Activated CD4-positive, alpha-beta memory T cell treated with anti-CD3 and anti-CD28 coated beads, Interleukin-2, amount 10 ng/mL, durations not matched to agents 7 days and 5 days (primary cell): ENCODE results near the gene BLID. TPM values are rescaled to one million over a fixed set of nuclear protein-coding genes. Genes with fewer than 3 reads are reported as not detected.

ENCODE experiments used
- CTCF ChIA-PET: fragments of 350-600 bp; sonication (Branson Sonifier 250); formaldehyde crosslinking; loops from one replicate; lab custom pipeline; 2021; ENCODE audit warnings: antibody characterized with exemption, inconsistent platforms; lab: Charles Lee
- POLR2A ChIA-PET: fragments of 350-600 bp; sonication (Branson Sonifier 250); formaldehyde crosslinking; loops from one replicate; lab custom pipeline; 2021; ENCODE audit warnings: antibody characterized with exemption; lab: Charles Lee
- DNase-seq: peaks from one replicate; pipeline ENCODE4 v3.0.0-alpha.2; 2020
- H3K27ac Mint-ChIP-seq: one replicate; pipeline ENCODE4 v1.8.0; 2021; ENCODE audit warnings: mild to moderate bottlenecking, mixed read lengths
- H3K27me3 Mint-ChIP-seq: one replicate; pipeline ENCODE4 v1.8.0; 2021; ENCODE audit warnings: mixed read lengths
- H3K36me3 Mint-ChIP-seq: one replicate; pipeline ENCODE4 v1.8.0; 2021; ENCODE audit warnings: low read depth, mixed read lengths
- H3K4me1 Mint-ChIP-seq: one replicate; pipeline ENCODE4 v1.8.0; 2021; ENCODE audit warnings: mixed read lengths
- H3K4me3 Mint-ChIP-seq: one replicate; pipeline ENCODE4 v1.8.0; 2021; ENCODE audit warnings: mild to moderate bottlenecking, mixed read lengths
- H3K9me3 Mint-ChIP-seq: one replicate; pipeline ENCODE4 v1.8.0; 2021; ENCODE audit warnings: mixed read lengths
- total RNA-seq, 2 experiments: library from RNA; stranded (reverse); gene quantifications; one replicate each; pipeline ENCODE4 v1.2.3, GENCODE V29; 2021

BLID gene
- total RNA-seq, 2 experiments from 2014 or later, result not detected

DNA sequence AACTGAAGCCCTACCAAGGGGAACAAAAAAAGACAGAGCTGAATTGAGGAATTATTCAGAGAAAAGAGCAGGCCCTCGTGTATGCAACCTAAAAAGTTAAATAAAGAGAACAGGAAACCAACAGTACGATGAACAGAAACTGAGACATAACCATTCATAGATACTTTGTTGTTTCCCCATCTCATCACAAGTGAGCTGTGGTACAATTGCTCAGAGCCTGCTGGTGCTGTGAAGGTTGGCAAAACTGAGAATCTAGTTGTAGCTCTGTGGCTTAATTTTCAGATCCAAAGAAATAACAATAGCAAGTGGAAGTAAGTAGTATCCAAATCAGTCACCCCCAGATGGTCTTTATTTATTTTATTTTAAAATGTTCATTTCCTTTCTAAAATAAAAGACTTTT is 37.7 kb upstream of the BLID start:
- H3K9me3 Mint-ChIP-seq, result no peaks in the 10 kb centered on the region
- CTCF ChIA-PET, result interaction anchor here (0.7 kb wide), 2 partner anchors 15 to 26 kb away, joined by 4 to 5 read pairs; no protein-coding TSS in a partner anchor
- no peaks in the 10 kb centered on the region for H3K27me3 Mint-ChIP-seq
- no peaks in the 10 kb centered on the region for H3K36me3 Mint-ChIP-seq
- DNase-seq, result no peak
- H3K4me1 Mint-ChIP-seq, result peaks cover 1% of the 10 kb centered on the region
- POLR2A ChIA-PET, result no interaction called here
- H3K27ac Mint-ChIP-seq, result no peak overlapping the region
- no peak overlapping the region for H3K4me3 Mint-ChIP-seq

DNA sequence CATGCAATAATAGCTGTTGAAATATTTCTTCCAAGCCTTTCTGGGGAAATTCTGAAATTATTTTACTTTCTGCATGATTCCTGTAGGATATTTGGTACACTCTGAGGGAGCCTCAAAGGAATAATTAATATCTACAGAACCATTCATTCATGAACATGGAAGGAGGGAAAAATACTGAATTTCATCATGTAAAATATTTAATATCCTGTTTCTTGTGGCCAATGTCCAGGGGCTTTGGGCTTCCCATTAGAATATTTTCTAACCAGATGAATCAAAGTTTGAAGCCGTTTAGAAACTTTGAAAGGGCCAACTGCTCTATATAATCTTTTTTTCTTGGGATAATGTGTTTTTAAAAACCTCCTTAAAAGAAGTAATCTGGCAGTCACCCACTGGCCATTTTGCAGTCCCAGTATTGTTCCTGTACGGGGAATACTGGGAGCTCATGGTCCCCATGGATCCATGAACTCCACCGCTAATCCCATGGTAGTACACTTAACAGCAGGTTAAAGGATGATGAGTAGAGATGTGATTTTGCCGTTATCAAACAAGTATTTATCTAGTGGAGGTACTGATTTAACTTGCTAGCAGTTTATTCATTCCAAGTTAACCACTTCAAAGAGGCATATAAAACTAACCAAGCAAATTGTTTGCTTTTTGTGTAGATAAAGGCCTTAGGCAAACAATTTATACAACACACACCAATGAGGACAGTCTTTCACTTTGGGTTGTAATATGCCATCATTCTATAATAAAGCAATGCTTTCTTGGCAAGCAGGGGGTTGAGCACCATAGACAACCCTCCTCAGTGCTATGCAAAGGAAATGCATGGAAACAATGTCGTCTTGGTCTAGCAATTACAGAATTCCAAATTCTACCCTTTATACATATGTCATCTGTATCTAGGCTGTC is 34.5 kb upstream of the BLID start:
- no peak for DNase-seq
- Mint-ChIP-seq H3K4me1 (no peaks in the 10 kb centered on the region), H3K4me3 (no peak overlapping the region), H3K36me3 (no peaks in the 10 kb centered on the region), H3K27ac (no peak overlapping the region), H3K27me3 (no peaks in the 10 kb centered on the region), H3K9me3 (no peaks in the 10 kb centered on the region)
- CTCF ChIA-PET, result no interaction called here
- POLR2A ChIA-PET, result no interaction called here

GRCh38 chr11:122149202-122149601 is 33.2 kb upstream of the BLID start:
- H3K36me3 Mint-ChIP-seq, result no peaks in the 10 kb centered on the region
- POLR2A ChIA-PET, result no interaction called here
- no peak overlapping the region for H3K4me3 Mint-ChIP-seq
- H3K9me3 Mint-ChIP-seq, result no peaks in the 10 kb centered on the region
- no peak overlapping the region for H3K27ac Mint-ChIP-seq
- no peak for DNase-seq
- H3K27me3 Mint-ChIP-seq, result no peaks in the 10 kb centered on the region
- CTCF ChIA-PET, result no interaction called here
- no peaks in the 10 kb centered on the region for H3K4me1 Mint-ChIP-seq

- Mint-ChIP-seq H3K9me3 (no peaks in the 10 kb centered on the region), H3K27me3 (no peaks in the 10 kb centered on the region), H3K4me3 (no peak overlapping the region), H3K4me1 (no peaks in the 10 kb centered on the region), H3K27ac (no peak overlapping the region), H3K36me3 (no peaks in the 10 kb centered on the region)
- ChIA-PET CTCF (no interaction called here), POLR2A (no interaction called here)
- no peak for DNase-seq
Observed at GRCh38 chr11:122146475-122146874, 30.5 kb upstream of the BLID start.

GRCh38 chr11:122145715-122146274 is 29.8 kb upstream of the BLID start:
- Mint-ChIP-seq H3K4me1 (no peaks in the 10 kb centered on the region), H3K4me3 (no peak overlapping the region), H3K27me3 (no peaks in the 10 kb centered on the region), H3K27ac (no peak overlapping the region), H3K36me3 (no peaks in the 10 kb centered on the region), H3K9me3 (no peaks in the 10 kb centered on the region)
- no peak for DNase-seq
- ChIA-PET POLR2A (no interaction called here), CTCF (no interaction called here)

DNA sequence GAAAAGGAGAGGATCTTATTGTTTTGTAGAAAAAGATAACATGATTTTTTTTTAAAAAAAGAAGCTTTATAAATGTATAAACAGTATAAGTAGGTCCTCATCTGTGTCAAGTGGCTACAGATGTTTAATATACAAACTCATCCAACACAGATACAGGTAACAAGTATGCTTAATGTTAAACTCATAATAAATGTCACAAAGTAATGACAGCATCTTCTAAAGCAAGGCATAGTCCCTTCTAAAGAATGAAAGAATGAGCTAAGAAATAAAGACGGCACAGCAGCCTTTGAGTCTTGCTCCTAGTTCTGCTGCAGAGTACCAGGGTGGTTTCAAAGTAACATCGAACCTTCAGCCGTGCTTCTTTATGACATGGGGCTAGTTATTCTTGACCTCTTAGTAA is 28.7 kb upstream of the BLID start:
- H3K27ac Mint-ChIP-seq, result no peak overlapping the region
- no peaks in the 10 kb centered on the region for H3K36me3 Mint-ChIP-seq
- H3K4me3 Mint-ChIP-seq, result no peak overlapping the region
- POLR2A ChIA-PET, result no interaction called here
- no peak for DNase-seq
- CTCF ChIA-PET, result no interaction called here
- no peaks in the 10 kb centered on the region for H3K9me3 Mint-ChIP-seq
- no peaks in the 10 kb centered on the region for H3K27me3 Mint-ChIP-seq
- H3K4me1 Mint-ChIP-seq, result no peaks in the 10 kb centered on the region

- POLR2A ChIA-PET, result no interaction called here
- no peak for DNase-seq
- Mint-ChIP-seq H3K4me3 (no peak overlapping the region), H3K27ac (no peak overlapping the region), H3K27me3 (no peaks in the 10 kb centered on the region), H3K36me3 (no peaks in the 10 kb centered on the region), H3K4me1 (no peaks in the 10 kb centered on the region), H3K9me3 (no peaks in the 10 kb centered on the region)
- CTCF ChIA-PET, result no interaction called here
Observed at GRCh38 chr11:122141725-122142124, 25.7 kb upstream of the BLID start.

DNA sequence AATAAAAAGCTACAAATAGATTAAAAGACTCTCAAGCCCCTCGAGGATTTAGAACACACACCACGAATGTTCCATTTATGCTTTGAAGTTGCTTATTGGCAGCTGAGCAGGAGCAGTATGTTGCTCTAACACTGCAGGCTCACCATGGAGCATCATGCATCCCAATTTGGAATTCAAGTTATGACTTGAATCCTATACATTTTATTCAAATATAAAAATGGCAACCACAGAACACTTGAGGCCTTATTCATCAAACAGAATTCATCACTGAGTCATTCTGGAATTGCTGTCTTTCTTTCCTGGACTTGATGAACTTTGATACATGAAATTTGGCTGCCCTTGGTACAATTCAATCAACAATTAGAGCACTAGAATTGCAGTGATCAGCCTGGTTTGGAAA is 24.5 kb upstream of the BLID start:
- Mint-ChIP-seq H3K4me1 (no peaks in the 10 kb centered on the region), H3K4me3 (no peak overlapping the region), H3K27me3 (no peaks in the 10 kb centered on the region), H3K9me3 (no peaks in the 10 kb centered on the region), H3K27ac (no peak overlapping the region), H3K36me3 (no peaks in the 10 kb centered on the region)
- DNase-seq, result no peak
- POLR2A ChIA-PET, result no interaction called here
- CTCF ChIA-PET, result no interaction called here

GRCh38 chr11:122139595-122139866 is 23.5 kb upstream of the BLID start:
- ChIA-PET POLR2A (no interaction called here), CTCF (no interaction called here)
- no peak for DNase-seq
- Mint-ChIP-seq H3K36me3 (no peaks in the 10 kb centered on the region), H3K4me1 (no peaks in the 10 kb centered on the region), H3K27me3 (no peaks in the 10 kb centered on the region), H3K4me3 (no peak overlapping the region), H3K9me3 (no peaks in the 10 kb centered on the region), H3K27ac (no peak overlapping the region)

DNA sequence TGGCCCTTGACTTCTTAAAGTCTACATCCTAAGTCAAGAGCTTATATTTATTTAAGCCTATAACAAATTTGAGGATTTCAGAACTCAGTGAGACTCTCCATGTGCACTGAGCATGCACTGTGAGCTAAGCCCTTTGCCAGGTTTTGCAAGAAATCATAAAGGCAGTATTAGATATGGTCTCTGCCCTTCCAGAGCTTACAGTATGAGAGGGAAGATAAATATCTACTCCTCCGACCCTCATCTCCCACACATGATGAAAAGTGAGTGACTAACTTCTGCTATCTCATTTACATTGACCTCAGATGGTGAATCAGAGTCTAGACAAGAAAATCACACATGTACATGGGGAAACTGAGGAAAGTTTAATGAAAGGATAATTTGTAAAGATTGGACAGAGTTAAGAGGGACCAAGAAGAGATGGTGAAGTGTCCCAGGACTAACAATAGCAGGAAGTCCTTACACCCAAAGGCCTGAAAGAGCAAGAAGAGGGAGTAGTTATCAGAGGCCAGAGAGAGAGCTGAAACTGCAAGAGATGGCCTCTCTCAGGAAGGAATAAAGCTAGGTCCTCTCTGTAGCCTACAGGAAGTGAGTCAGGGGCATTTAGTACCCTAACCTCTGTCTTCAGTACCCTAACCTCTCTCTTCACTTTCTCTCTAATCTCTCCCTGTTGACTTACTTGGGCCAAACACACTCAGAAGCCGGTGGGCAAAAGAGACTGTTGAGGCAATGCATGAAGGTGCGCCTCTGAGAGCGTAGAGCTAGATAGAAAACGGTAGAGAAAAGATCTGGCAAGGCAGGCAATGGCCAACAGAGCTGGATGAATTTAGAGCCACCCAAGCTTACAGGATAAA is 23.0 kb upstream of the BLID start:
- H3K9me3 Mint-ChIP-seq, result no peaks in the 10 kb centered on the region
- DNase-seq, result no peak
- H3K27ac Mint-ChIP-seq, result no peak overlapping the region
- CTCF ChIA-PET, result interaction anchor here (0.5 kb wide), 1 partner anchor 15 kb away, joined by 4 read pairs; no protein-coding TSS in a partner anchor
- POLR2A ChIA-PET, result no interaction called here
- H3K36me3 Mint-ChIP-seq, result no peaks in the 10 kb centered on the region
- H3K4me3 Mint-ChIP-seq, result no peak overlapping the region
- no peaks in the 10 kb centered on the region for H3K27me3 Mint-ChIP-seq
- H3K4me1 Mint-ChIP-seq, result no peaks in the 10 kb centered on the region

GRCh38 chr11:122137078-122137793 is 21.2 kb upstream of the BLID start:
- DNase-seq, result no peak
- Mint-ChIP-seq H3K27me3 (no peaks in the 10 kb centered on the region), H3K36me3 (no peaks in the 10 kb centered on the region), H3K9me3 (no peaks in the 10 kb centered on the region), H3K4me1 (no peaks in the 10 kb centered on the region), H3K4me3 (no peak overlapping the region), H3K27ac (no peak overlapping the region)
- POLR2A ChIA-PET, result no interaction called here
- CTCF ChIA-PET, result no interaction called here

GRCh38 chr11:122131126-122131525 is 15.1 kb upstream of the BLID start:
- Mint-ChIP-seq H3K36me3 (no peaks in the 10 kb centered on the region), H3K4me1 (no peaks in the 10 kb centered on the region), H3K4me3 (no peak overlapping the region), H3K27ac (no peak overlapping the region), H3K27me3 (no peaks in the 10 kb centered on the region), H3K9me3 (peaks cover 4% of the 10 kb centered on the region)
- POLR2A ChIA-PET, result no interaction called here
- DNase-seq, result no peak
- CTCF ChIA-PET, result no interaction called here

GRCh38 chr11:122128146-122128545 is 12.1 kb upstream of the BLID start:
- Mint-ChIP-seq H3K27ac (no peak overlapping the region), H3K9me3 (peaks cover 4% of the 10 kb centered on the region), H3K27me3 (no peaks in the 10 kb centered on the region), H3K36me3 (no peaks in the 10 kb centered on the region), H3K4me3 (no peak overlapping the region), H3K4me1 (no peaks in the 10 kb centered on the region)
- CTCF ChIA-PET, result no interaction called here
- no peak for DNase-seq
- POLR2A ChIA-PET, result no interaction called here
